Measurements from ENCODE around the gene HCN4. TPM values are rescaled to one million over a fixed set of nuclear protein-coding genes. Genes with fewer than 3 reads are reported as not detected.

HCN4 gene
- total RNA-seq, 3 donors from 2014 or later (not counting 1 experiment from before 2014, with no cell fraction given) = not detected

DNA sequence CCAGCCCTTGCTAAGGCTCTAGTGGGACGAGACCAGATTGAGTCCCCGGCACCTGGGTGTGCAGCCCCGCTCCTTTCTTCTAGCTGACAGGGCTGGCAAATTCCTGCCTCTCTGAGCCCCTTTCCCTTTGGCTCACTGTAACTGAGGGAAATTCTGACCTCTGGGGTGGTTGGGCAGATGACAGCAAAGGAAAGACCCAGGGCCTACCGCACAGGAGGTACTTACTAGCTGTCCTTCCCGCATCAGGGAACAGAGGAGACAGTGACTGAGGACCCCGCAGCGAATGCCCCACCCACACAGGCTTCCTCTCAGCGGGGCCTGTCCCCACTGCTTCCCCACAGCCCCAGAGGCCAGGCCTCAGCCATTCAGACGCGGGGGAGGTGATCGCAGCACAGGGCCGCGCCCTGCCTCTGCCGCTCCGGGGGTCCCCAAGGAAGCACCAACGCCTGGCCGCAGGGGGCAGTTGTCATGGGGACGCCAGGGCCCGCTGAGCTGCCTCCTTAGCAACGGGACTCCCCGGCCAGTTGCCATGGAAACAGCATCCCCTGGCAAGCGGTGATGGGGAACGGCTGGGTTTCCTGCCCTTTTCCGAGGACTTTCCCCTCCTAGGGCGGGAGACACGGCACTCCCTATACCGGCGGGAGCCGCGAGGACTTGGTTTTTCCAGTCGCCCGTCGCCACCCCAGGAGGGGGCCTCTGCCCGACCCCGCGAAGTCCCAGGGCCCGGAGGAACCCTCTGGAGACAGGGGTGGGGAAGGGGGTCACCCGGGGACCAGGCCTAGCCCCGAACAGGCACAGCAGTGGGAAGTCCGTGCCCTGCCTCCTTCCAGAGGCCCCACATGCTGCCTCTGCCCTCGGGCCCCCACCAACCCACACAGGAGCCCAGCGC, 50.1 kb downstream of the HCN4 start:
- TF ChIP-seq, protein P1, sequence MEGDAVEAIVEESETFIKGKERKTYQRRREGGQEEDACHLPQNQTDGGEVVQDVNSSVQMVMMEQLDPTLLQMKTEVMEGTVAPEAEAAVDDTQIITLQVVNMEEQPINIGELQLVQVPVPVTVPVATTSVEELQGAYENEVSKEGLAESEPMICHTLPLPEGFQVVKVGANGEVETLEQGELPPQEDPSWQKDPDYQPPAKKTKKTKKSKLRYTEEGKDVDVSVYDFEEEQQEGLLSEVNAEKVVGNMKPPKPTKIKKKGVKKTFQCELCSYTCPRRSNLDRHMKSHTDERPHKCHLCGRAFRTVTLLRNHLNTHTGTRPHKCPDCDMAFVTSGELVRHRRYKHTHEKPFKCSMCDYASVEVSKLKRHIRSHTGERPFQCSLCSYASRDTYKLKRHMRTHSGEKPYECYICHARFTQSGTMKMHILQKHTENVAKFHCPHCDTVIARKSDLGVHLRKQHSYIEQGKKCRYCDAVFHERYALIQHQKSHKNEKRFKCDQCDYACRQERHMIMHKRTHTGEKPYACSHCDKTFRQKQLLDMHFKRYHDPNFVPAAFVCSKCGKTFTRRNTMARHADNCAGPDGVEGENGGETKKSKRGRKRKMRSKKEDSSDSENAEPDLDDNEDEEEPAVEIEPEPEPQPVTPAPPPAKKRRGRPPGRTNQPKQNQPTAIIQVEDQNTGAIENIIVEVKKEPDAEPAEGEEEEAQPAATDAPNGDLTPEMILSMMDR (IDR thresholded peaks at IDR 0.05) = no peak
- H3K4me1 Mint-ChIP-seq = no peaks in the 10 kb centered on the region
- 20% methylated on average over 42 of the region's 42 CpGs for WGBS (ENCODE audit: insufficient coverage)
- no peaks in the 10 kb centered on the region for H3K36me3 Mint-ChIP-seq
- H3K27me3 ChIP-seq (ENCODE audit: control insufficient read depth, insufficient read depth, low read length) = peaks cover 2% of the 10 kb centered on the region
- peaks cover 3% of the 10 kb centered on the region for H3K4me1 ChIP-seq (ENCODE audit: control insufficient read depth, insufficient read depth, low read length)
- H3K27ac Mint-ChIP-seq = no peak overlapping the region
- ATAC-seq = no peak
- no peak overlapping the region for H3K4me3 Mint-ChIP-seq
- H3K9me3 Mint-ChIP-seq = no peaks in the 10 kb centered on the region
- peaks cover 15 to 30% of the 10 kb centered on the region in 2 donors for H3K27me3 Mint-ChIP-seq (ENCODE audit: low read depth in 2 of 2)
- DNase-seq = no peak
- no peaks in the 10 kb centered on the region for H3K36me3 ChIP-seq (ENCODE audit: control insufficient read depth, insufficient read depth, low read length)
- H3K27ac ChIP-seq (ENCODE audit: low read length) = no peak overlapping the region
- intact Hi-C loops (cut with micrococcal nuclease) = no loop called here
- no peak overlapping the region for H3K4me3 ChIP-seq (ENCODE audit: low read length)
- H3K9me3 ChIP-seq (ENCODE audit: control insufficient read depth, insufficient read depth, low read length) = no peaks in the 10 kb centered on the region

DNA sequence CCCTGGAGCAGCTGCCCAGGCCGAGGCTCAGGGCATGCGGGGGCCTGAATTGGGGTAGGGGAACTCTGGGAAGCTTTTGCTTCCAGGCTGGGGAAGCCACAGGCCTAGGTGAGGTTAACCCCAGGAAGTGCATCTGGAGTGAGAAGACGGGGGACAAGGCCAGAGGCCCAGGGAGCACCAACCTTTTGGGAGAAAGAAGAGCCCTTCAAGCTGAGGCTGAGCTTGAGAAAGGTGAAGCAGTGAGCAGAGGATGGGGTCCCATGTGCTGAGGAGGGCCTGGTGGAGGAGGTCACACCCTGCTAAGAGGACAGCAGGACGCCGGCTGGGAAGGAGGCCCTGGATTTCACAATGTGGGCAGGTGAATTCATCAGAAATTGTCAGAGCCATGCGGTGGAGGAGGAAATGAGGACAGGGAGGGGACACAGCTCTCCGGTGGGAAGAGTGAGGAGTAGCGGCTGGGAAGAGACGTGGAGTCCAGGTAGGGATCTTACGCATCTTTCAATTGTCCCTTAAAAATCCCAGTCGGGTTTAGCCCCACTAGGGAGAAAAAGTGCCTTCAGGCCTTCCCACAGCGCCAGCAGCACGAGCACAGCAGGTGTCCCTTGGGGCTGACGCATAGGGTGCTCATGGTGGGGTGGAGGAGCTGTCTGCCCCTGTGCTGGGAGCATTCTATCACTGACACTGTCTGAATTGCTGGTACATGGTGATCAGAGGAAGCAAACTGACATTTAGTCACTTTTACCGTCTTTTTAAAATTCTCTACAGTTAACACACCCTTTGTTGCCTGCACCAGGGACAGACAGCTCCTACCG, 50.9 kb downstream of the HCN4 start:
- H3K9me3 ChIP-seq (ENCODE audit: control insufficient read depth, insufficient read depth, low read length) = no peaks in the 10 kb centered on the region
- H3K36me3 ChIP-seq (ENCODE audit: control insufficient read depth, insufficient read depth, low read length) = no peaks in the 10 kb centered on the region
- no peak overlapping the region for H3K4me3 Mint-ChIP-seq
- peaks cover 15 to 30% of the 10 kb centered on the region in 2 donors for H3K27me3 Mint-ChIP-seq (ENCODE audit: low read depth in 2 of 2)
- ATAC-seq (no peak), DNase-seq (no peak)
- H3K27ac Mint-ChIP-seq = no peak overlapping the region
- H3K9me3 Mint-ChIP-seq = no peaks in the 10 kb centered on the region
- peaks cover 2% of the 10 kb centered on the region for H3K27me3 ChIP-seq (ENCODE audit: control insufficient read depth, insufficient read depth, low read length)
- H3K36me3 Mint-ChIP-seq = no peaks in the 10 kb centered on the region
- 80% methylated on average over 16 of the region's 16 CpGs for WGBS (ENCODE audit: insufficient coverage)
- H3K4me1 Mint-ChIP-seq = no peaks in the 10 kb centered on the region
- H3K4me3 ChIP-seq (ENCODE audit: low read length) = no peak overlapping the region
- peaks cover 3% of the 10 kb centered on the region for H3K4me1 ChIP-seq (ENCODE audit: control insufficient read depth, insufficient read depth, low read length)
- intact Hi-C loops (cut with micrococcal nuclease) = no loop called here
- TF ChIP-seq, protein P1 (IDR thresholded peaks at IDR 0.05) = no peak
- H3K27ac ChIP-seq (ENCODE audit: low read length) = no peak overlapping the region

DNA sequence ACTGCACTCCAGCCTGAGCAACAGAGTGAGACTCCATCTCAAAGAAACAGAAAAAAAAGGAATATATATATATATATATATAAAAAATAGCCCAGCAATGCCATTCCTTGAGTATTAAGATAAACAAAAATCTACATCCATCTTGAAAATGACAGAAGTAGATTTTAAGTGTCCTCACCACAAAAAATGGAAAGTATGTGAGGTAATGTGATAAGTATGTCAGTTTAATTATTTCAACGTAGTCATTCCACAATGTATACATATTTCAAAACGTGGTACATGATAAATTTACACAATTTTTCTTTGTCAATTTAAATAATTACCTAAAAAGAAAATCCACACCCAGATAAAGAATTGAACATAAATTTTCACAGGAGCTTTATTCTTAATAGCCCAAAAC, 54.9 kb downstream of the HCN4 start:
- intact Hi-C loops (cut with micrococcal nuclease) = no loop called here
- Histone ChIP-seq H3K4me3 (ENCODE audit: low read length) (no peak overlapping the region), H3K27me3 (ENCODE audit: control insufficient read depth, insufficient read depth, low read length) (no peaks in the 10 kb centered on the region), H3K27ac (ENCODE audit: low read length) (no peak overlapping the region), H3K4me1 (ENCODE audit: control insufficient read depth, insufficient read depth, low read length) (peaks cover 3% of the 10 kb centered on the region), H3K36me3 (ENCODE audit: control insufficient read depth, insufficient read depth, low read length) (no peaks in the 10 kb centered on the region), H3K9me3 (ENCODE audit: control insufficient read depth, insufficient read depth, low read length) (no peaks in the 10 kb centered on the region)
- no peak for DNase-seq
- Mint-ChIP-seq H3K27ac (no peak overlapping the region), H3K4me1 (no peaks in the 10 kb centered on the region), H3K9me3 (no peaks in the 10 kb centered on the region), H3K4me3 (no peak overlapping the region), H3K27me3 (ENCODE audit: low read depth in 2 of 2) (peaks cover 11 to 22% of the 10 kb centered on the region in 2 donors), H3K36me3 (no peaks in the 10 kb centered on the region)
- TF ChIP-seq, protein P1 (IDR thresholded peaks at IDR 0.05) = no peak
- WGBS (ENCODE audit: insufficient coverage) = no CpG with 5 or more reads among the region's 2 CpGs
- no peak for ATAC-seq

Measured in natural killer cell (primary cell).